Measurements from ENCODE around the gene NSG1.
"Not testable (repeated sequence)": the region's sequence is repeated elsewhere in the genome, so short reads cannot be mapped to it uniquely, and the experiment has no call there.

The NSG1 gene

GRCh38 chr4:4437798-4438470, 51.0 kb downstream of the NSG1 start:
- DNase-seq: no peak

GRCh38 chr4:4438891-4439290, 52.0 kb downstream of the NSG1 start:
- no peak for DNase-seq

- no peak for DNase-seq
Observed at GRCh38 chr4:4439782-4440181, 52.9 kb downstream of the NSG1 start.

- no peak for DNase-seq
Observed at GRCh38 chr4:4440333-4441061, 53.6 kb downstream of the NSG1 start.

GRCh38 chr4:4443821-4444220, 56.9 kb downstream of the NSG1 start:
- no peak for DNase-seq

- DNase-seq: no peak
Observed at GRCh38 chr4:4446434-4446833, 59.5 kb downstream of the NSG1 start.

GRCh38 chr4:4455210-4455865, 68.4 kb downstream of the NSG1 start:
- DNase-seq: no peak

GRCh38 chr4:4456351-4456750, 69.4 kb downstream of the NSG1 start:
- no peak for DNase-seq

GRCh38 chr4:4456816-4457578, 70.1 kb downstream of the NSG1 start:
- no peak for DNase-seq

- no peak for DNase-seq
Observed at GRCh38 chr4:4457803-4458553, 71.1 kb downstream of the NSG1 start.

- DNase-seq: no peak
Observed at GRCh38 chr4:4459181-4459580, 72.3 kb downstream of the NSG1 start.

GRCh38 chr4:4460759-4461158, 73.9 kb downstream of the NSG1 start:
- DNase-seq: no peak

GRCh38 chr4:4461178-4461577, 74.3 kb downstream of the NSG1 start:
- no peak for DNase-seq

- DNase-seq: no peak
Observed at GRCh38 chr4:4461850-4462249, 74.9 kb downstream of the NSG1 start.

GRCh38 chr4:4462970-4463369, 76.1 kb downstream of the NSG1 start:
- no peak for DNase-seq

- DNase-seq: not testable (repeated sequence)
Observed at GRCh38 chr4:4465238-4465637, 78.3 kb downstream of the NSG1 start.
